WTC11 (cell line): Measurements from ENCODE around the gene STN1. TPM values are rescaled to one million over a fixed set of nuclear protein-coding genes. Genes with fewer than 3 reads are reported as not detected.

ENCODE experiments used
- ATAC-seq: fragments of 200-7000 bp; cut with Tn5 transposase; 2 replicates; pipeline ENCODE4 v1.10.0; 2021; ENCODE audit warnings: mild to moderate bottlenecking, moderate library complexity
- CTCF ChIA-PET: fragments of 300-600 bp; sonication (Branson Sonifier 250); formaldehyde crosslinking; loops from one replicate; lab custom pipeline; 2021; ENCODE audit warnings: antibody characterized with exemption; lab: Charles Lee
- POLR2A ChIA-PET: fragments of 350-600 bp; sonication (Branson Sonifier 250); formaldehyde crosslinking; loops from one replicate; lab custom pipeline; 2021; ENCODE audit warnings: antibody characterized with exemption; lab: Charles Lee
- DNase-seq: peaks from one replicate; pipeline ENCODE4 v3.0.0; 2021; ENCODE audit warnings: low spot score
- H3K27ac Mint-ChIP-seq: 2 replicates; pipeline ENCODE4 v1.8.0; 2021; ENCODE audit warnings: mixed read lengths
- H3K27me3 Mint-ChIP-seq: 2 replicates; pipeline ENCODE4 v1.8.0; 2021; ENCODE audit warnings: low read depth, mild to moderate bottlenecking, moderate library complexity, mixed read lengths
- H3K36me3 Mint-ChIP-seq: 2 replicates; pipeline ENCODE4 v1.8.0; 2021; ENCODE audit warnings: mixed read lengths
- H3K4me1 Mint-ChIP-seq: 2 replicates; pipeline ENCODE4 v1.8.0; 2022; ENCODE audit warnings: mixed read lengths
- H3K4me3 Mint-ChIP-seq: 2 replicates; pipeline ENCODE4 v1.8.0; 2021; ENCODE audit warnings: mild to moderate bottlenecking, moderate library complexity, mixed read lengths
- H3K9me3 Mint-ChIP-seq: 2 replicates; pipeline ENCODE4 v1.8.0; 2021; ENCODE audit warnings: mixed read lengths
- AFF4 ChIP-seq: sonication (generic); formaldehyde crosslinking; IDR thresholded peaks from 2 replicates; pipeline ENCODE4 v1.8.1; 2023; ENCODE audit warnings: mild to moderate bottlenecking, missing genetic modification reagents, borderline replicate concordance
- AR ChIP-seq: fragments of 250-450 bp; sonication (Bioruptor Pico); IDR thresholded peaks from 2 replicates; pipeline ENCODE4 v1.9.0; 2021; ENCODE audit warnings: mild to moderate bottlenecking
- CREM ChIP-seq: sonication (generic); formaldehyde crosslinking; IDR thresholded peaks from 2 replicates; pipeline ENCODE4 v1.8.1; 2022; ENCODE audit warnings: mild to moderate bottlenecking, missing genetic modification reagents, moderate library complexity
- ELF4 ChIP-seq: sonication (generic); formaldehyde crosslinking; IDR thresholded peaks from 2 replicates; pipeline ENCODE4 v1.8.1; 2022; ENCODE audit warnings: low read depth, mild to moderate bottlenecking, moderate library complexity, missing genetic modification reagents
- EMX1 ChIP-seq: fragments of 250-450 bp; sonication (Bioruptor Pico); IDR thresholded peaks from 2 replicates; pipeline ENCODE4 v1.8.0; 2021; ENCODE audit warnings: mild to moderate bottlenecking
- ERG ChIP-seq: fragments of 250-450 bp; sonication (Bioruptor Pico); IDR thresholded peaks from 2 replicates; pipeline ENCODE4 v1.8.0; 2021; ENCODE audit warnings: mild to moderate bottlenecking
- JUN ChIP-seq: sonication (generic); formaldehyde crosslinking; IDR thresholded peaks from 2 replicates; pipeline ENCODE4 v1.8.0; 2023; ENCODE audit warnings: mild to moderate bottlenecking, missing genetic modification reagents
- MYBL2 ChIP-seq: sonication (generic); formaldehyde crosslinking; IDR thresholded peaks from 2 replicates; pipeline ENCODE4 v1.8.1; 2023; ENCODE audit warnings: mild to moderate bottlenecking, moderate library complexity, missing genetic modification reagents
- NFYB ChIP-seq: sonication (generic); formaldehyde crosslinking; conservative IDR thresholded peaks from 2 replicates; pipeline ENCODE4 v1.8.0; 2022; ENCODE audit warnings: low read depth, missing genetic modification reagents
- NR1H2 ChIP-seq: sonication (generic); formaldehyde crosslinking; IDR thresholded peaks from 2 replicates; pipeline ENCODE4 v1.9.0; 2021; ENCODE audit warnings: mild to moderate bottlenecking, moderate library complexity, missing genetic modification reagents
- NR3C1 ChIP-seq: sonication (generic); formaldehyde crosslinking; conservative IDR thresholded peaks from 2 replicates; pipeline ENCODE4 v1.8.1; 2023; ENCODE audit warnings: low read depth, mild to moderate bottlenecking, missing genetic modification reagents
- OVOL2 ChIP-seq: fragments of 250-450 bp; sonication (Bioruptor Pico); IDR thresholded peaks from 2 replicates; pipeline ENCODE4 v1.9.0; 2021; ENCODE audit warnings: mild to moderate bottlenecking, borderline replicate concordance
- PREB ChIP-seq: sonication (generic); formaldehyde crosslinking; IDR thresholded peaks from 2 replicates; pipeline ENCODE4 v1.8.1; 2022; ENCODE audit warnings: mild to moderate bottlenecking, missing genetic modification reagents, moderate library complexity, borderline replicate concordance
- SMAD3 ChIP-seq: sonication (generic); formaldehyde crosslinking; IDR thresholded peaks from 2 replicates; pipeline ENCODE4 v1.8.0; 2022; ENCODE audit warnings: missing genetic modification reagents, mild to moderate bottlenecking, borderline replicate concordance
- TCF7 ChIP-seq: sonication (generic); formaldehyde crosslinking; IDR thresholded peaks from 2 replicates; pipeline ENCODE4 v1.8.0; 2022; ENCODE audit warnings: mild to moderate bottlenecking, low read depth, missing genetic modification reagents, moderate library complexity
- TEAD4 ChIP-seq: sonication (generic); formaldehyde crosslinking; IDR thresholded peaks from 2 replicates; pipeline ENCODE4 v1.8.0; 2022; ENCODE audit warnings: mild to moderate bottlenecking, missing genetic modification reagents
- USF2 ChIP-seq: sonication (generic); formaldehyde crosslinking; IDR thresholded peaks from 2 replicates; pipeline ENCODE4 v1.8.1; 2023; ENCODE audit warnings: mild to moderate bottlenecking, missing genetic modification reagents, moderate library complexity
- ZBTB43 ChIP-seq: sonication (generic); formaldehyde crosslinking; IDR thresholded peaks from 2 replicates; pipeline ENCODE4 v1.8.1; 2023; ENCODE audit warnings: mild to moderate bottlenecking, missing genetic modification reagents
- ZNF121 ChIP-seq: sonication (generic); formaldehyde crosslinking; IDR thresholded peaks from 2 replicates; pipeline ENCODE4 v1.8.0; 2023; ENCODE audit warnings: missing genetic modification reagents
- ZNF396 ChIP-seq: fragments of 250-450 bp; sonication (Bioruptor Pico); IDR thresholded peaks from 2 replicates; pipeline ENCODE4 v1.8.0; 2021; ENCODE audit warnings: mild to moderate bottlenecking, moderate library complexity, borderline replicate concordance
- ZNF423 ChIP-seq: fragments of 250-450 bp; sonication (Bioruptor Pico); IDR thresholded peaks from 2 replicates; pipeline ENCODE4 v2.1.2; 2022; ENCODE audit warnings: mild to moderate bottlenecking, moderate library complexity
- ZNF425 ChIP-seq: fragments of 250-450 bp; sonication (Bioruptor Pico); conservative IDR thresholded peaks from 2 replicates; pipeline ENCODE4 v1.9.0; 2021; ENCODE audit warnings: mild to moderate bottlenecking
- ZNF671 ChIP-seq: fragments of 250-450 bp; sonication (Bioruptor Pico); IDR thresholded peaks from 2 replicates; pipeline ENCODE4 v1.8.0; 2021; ENCODE audit warnings: mild to moderate bottlenecking
- total RNA-seq: library from RNA; stranded (reverse); gene quantifications from 3 replicates; pipeline ENCODE4 v1.2.3, GENCODE V29; 2021

Gene STN1
- total RNA-seq, 1 experiment from 2014 or later = 13.9 TPM

GRCh38 chr10:103851261-103851660, 66.7 kb downstream of the STN1 start:
- no peak overlapping the region for H3K27ac Mint-ChIP-seq
- no peaks in the 10 kb centered on the region for H3K36me3 Mint-ChIP-seq
- no peaks in the 10 kb centered on the region for H3K9me3 Mint-ChIP-seq
- ChIA-PET CTCF (interaction anchor here (0.6 to 6.4 kb wide), 2 partner anchors 139 to 146 kb away, joined by 3 to 64 read pairs; no protein-coding TSS in a partner anchor), POLR2A (no interaction called here)
- no peak for ATAC-seq
- no peak for TF ChIP-seq NR3C1 (CRISPR knock-in tag)
- no peak for TF ChIP-seq TEAD4 (CRISPR knock-in tag)
- no peak for TF ChIP-seq ZNF396 (CRISPR knock-in tag)
- no peak for TF ChIP-seq AR
- TF ChIP-seq ELF4 (CRISPR knock-in tag) = no peak
- TF ChIP-seq ZNF121 (CRISPR knock-in tag) = no peak
- H3K4me1 Mint-ChIP-seq = peaks cover 35% of the 10 kb centered on the region
- peaks cover 26% of the 10 kb centered on the region for H3K27me3 Mint-ChIP-seq
- no peak for DNase-seq
- no peak overlapping the region for H3K4me3 Mint-ChIP-seq

- ATAC-seq (no peak), DNase-seq (no peak)
- Mint-ChIP-seq H3K9me3 (no peaks in the 10 kb centered on the region), H3K4me3 (no peak overlapping the region), H3K36me3 (no peaks in the 10 kb centered on the region), H3K27ac (no peak overlapping the region), H3K4me1 (peaks cover 40% of the 10 kb centered on the region), H3K27me3 (peaks cover 22% of the 10 kb centered on the region)
- ChIA-PET CTCF (no interaction called here), POLR2A (no interaction called here)
- no peak for TF ChIP-seq ZNF425 (CRISPR knock-in tag)
- TF ChIP-seq NR1H2 = no peak
- TF ChIP-seq ZNF671 (CRISPR knock-in tag) = no peak
- no peak for TF ChIP-seq TCF7 (CRISPR knock-in tag)
- TF ChIP-seq SMAD3 = no peak
- no peak for TF ChIP-seq JUN (CRISPR knock-in tag)
- no peak for TF ChIP-seq MYBL2 (CRISPR knock-in tag)
- no peak for TF ChIP-seq CREM (CRISPR knock-in tag)
- no peak for TF ChIP-seq ZNF423
- TF ChIP-seq ERG = no peak
- TF ChIP-seq AFF4 = no peak
- TF ChIP-seq PREB = no peak
- TF ChIP-seq ZBTB43 (CRISPR knock-in tag) = no peak
- no peak for TF ChIP-seq OVOL2 (CRISPR knock-in tag)
- TF ChIP-seq USF2 (CRISPR knock-in tag) = no peak
- TF ChIP-seq EMX1 = no peak
- TF ChIP-seq NFYB (CRISPR knock-in tag) = no peak
These were observed 67.5 kb downstream of the STN1 start for GRCh38 chr10:103850572-103850895.
